GM19468 (cell line): ENCODE results near the gene RTEL1.
A peak's percentile ranks its signal among the peaks of the same experiment; 100 is the strongest.
"Not testable (repeated sequence)": the region's sequence is repeated elsewhere in the genome, so short reads cannot be mapped to it uniquely, and the experiment has no call there.

Experiments
- ATAC-seq: cut with Tn5 transposase; IDR thresholded peaks from one replicate; pipeline ENCODE4 v1.9.1; 2021; ENCODE audit warnings: mild to moderate bottlenecking, moderate library complexity, moderate number of reproducible peaks; ENCODE audit not compliant: unreplicated experiment; ENCODE audit errors: extremely low read depth

Gene RTEL1

GRCh38 chr20:63657937-63658748, at the start of gene RTEL1:
Gene RTEL1, plus strand, starts transcription at chr20:63658312. Its CDS starts 1,091 bp downstream, at chr20:63659403.
- ATAC-seq, result peak; percentile 75

- ATAC-seq, result no peak
These were observed 47.3 kb upstream of the RTEL1 start for GRCh38 chr20:63610581-63611435.

- ATAC-seq, result no peak
These were observed 46.5 kb upstream of the RTEL1 start for GRCh38 chr20:63611646-63612045.

- ATAC-seq, result no peak
These were observed 45.7 kb upstream of the RTEL1 start for GRCh38 chr20:63612276-63612931.

GRCh38 chr20:63613863-63614594, 44.1 kb upstream of the RTEL1 start:
- ATAC-seq, result not testable (repeated sequence)

GRCh38 chr20:63617092-63617875, 40.8 kb upstream of the RTEL1 start:
- no peak for ATAC-seq

- no peak for ATAC-seq
These were observed 40.2 kb upstream of the RTEL1 start for GRCh38 chr20:63617876-63618265.

GRCh38 chr20:63618291-63618980, 39.7 kb upstream of the RTEL1 start:
- ATAC-seq, result no peak

- no peak for ATAC-seq
These were observed 39.0 kb upstream of the RTEL1 start for GRCh38 chr20:63619086-63619485.

GRCh38 chr20:63619505-63619904, 38.6 kb upstream of the RTEL1 start:
- no peak for ATAC-seq

GRCh38 chr20:63620991-63621390, 37.1 kb upstream of the RTEL1 start:
- no peak for ATAC-seq

- no peak for ATAC-seq
These were observed 36.0 kb upstream of the RTEL1 start for GRCh38 chr20:63622096-63622495.

- ATAC-seq, result no peak
These were observed 35.4 kb upstream of the RTEL1 start for GRCh38 chr20:63622732-63623131.

GRCh38 chr20:63624486-63624885, 33.6 kb upstream of the RTEL1 start:
- no peak for ATAC-seq

- ATAC-seq, result no peak
These were observed 32.2 kb upstream of the RTEL1 start for GRCh38 chr20:63625771-63626423.

GRCh38 chr20:63626424-63627128, 31.5 kb upstream of the RTEL1 start, which contains the start of gene GMEB2:
Gene GMEB2, minus strand, starts transcription at chr20:63627101. Its CDS starts 7,704 bp downstream, at chr20:63619397.
- no peak for ATAC-seq

GRCh38 chr20:63627129-63627750, 30.9 kb upstream of the RTEL1 start:
- peak; percentile 56 for ATAC-seq
